ENCODE results near the gene TMPRSS3.

The TMPRSS3 gene

GRCh38 chr21:42407476-42407875, 11.6 kb upstream of the TMPRSS3 start:
- no peak for DNase-seq (ENCODE audit: low spot score)

- no peak for DNase-seq (ENCODE audit: low spot score)
Observed at GRCh38 chr21:42406866-42407265, 11.0 kb upstream of the TMPRSS3 start.

GRCh38 chr21:42406201-42406621, 10.4 kb upstream of the TMPRSS3 start:
- no peak for DNase-seq (ENCODE audit: low spot score)

- DNase-seq (ENCODE audit: low spot score) = no peak
Observed at GRCh38 chr21:42405064-42406013, 9.5 kb upstream of the TMPRSS3 start.

- no peak for DNase-seq (ENCODE audit: low spot score)
Observed at GRCh38 chr21:42404539-42404938, 8.7 kb upstream of the TMPRSS3 start.

- DNase-seq (ENCODE audit: low spot score) = no peak
Observed at GRCh38 chr21:42403611-42404231, 7.9 kb upstream of the TMPRSS3 start, which contains the start of gene UBASH3A. Gene UBASH3A, plus strand, starts transcription at chr21:42403902. Its CDS starts 44 bp downstream, at chr21:42403946.

- DNase-seq (ENCODE audit: low spot score) = no peak
Observed at GRCh38 chr21:42401820-42402251, 6.0 kb upstream of the TMPRSS3 start.

- DNase-seq (ENCODE audit: low spot score) = no peak
Observed at GRCh38 chr21:42401154-42401553, 5.3 kb upstream of the TMPRSS3 start.

GRCh38 chr21:42400525-42400924, 4.7 kb upstream of the TMPRSS3 start:
- DNase-seq (ENCODE audit: low spot score) = no peak

- DNase-seq (ENCODE audit: low spot score) = no peak
Observed at GRCh38 chr21:42398436-42399028, 2.7 kb upstream of the TMPRSS3 start.

- DNase-seq (ENCODE audit: low spot score) = no peak
Observed at GRCh38 chr21:42397746-42398394, 2.0 kb upstream of the TMPRSS3 start.

- DNase-seq (ENCODE audit: low spot score) = no peak
Observed at GRCh38 chr21:42396799-42397745, 1.2 kb upstream of the TMPRSS3 start.

GRCh38 chr21:42395302-42395701, 550 bp downstream of the TMPRSS3 start:
- DNase-seq (ENCODE audit: low spot score) = no peak

- no peak for DNase-seq (ENCODE audit: low spot score)
Observed at GRCh38 chr21:42393443-42393950, 2.4 kb downstream of the TMPRSS3 start.

GRCh38 chr21:42392731-42393442, 3.0 kb downstream of the TMPRSS3 start:
- DNase-seq (ENCODE audit: low spot score) = no peak

- DNase-seq (ENCODE audit: low spot score) = no peak
Observed at GRCh38 chr21:42391297-42391696, 4.6 kb downstream of the TMPRSS3 start.

- DNase-seq (ENCODE audit: low spot score) = no peak
Observed at GRCh38 chr21:42390696-42391095, 5.2 kb downstream of the TMPRSS3 start.

GRCh38 chr21:42390193-42390592, 5.7 kb downstream of the TMPRSS3 start:
- DNase-seq (ENCODE audit: low spot score) = no peak

- DNase-seq (ENCODE audit: low spot score) = no peak
Observed at GRCh38 chr21:42389449-42389835, 6.4 kb downstream of the TMPRSS3 start.

GRCh38 chr21:42388740-42389448, 7.0 kb downstream of the TMPRSS3 start:
- DNase-seq (ENCODE audit: low spot score) = no peak

Data from AG20443 (cell line).